ENCODE measurements around the gene ALDH4A1.

DNA sequence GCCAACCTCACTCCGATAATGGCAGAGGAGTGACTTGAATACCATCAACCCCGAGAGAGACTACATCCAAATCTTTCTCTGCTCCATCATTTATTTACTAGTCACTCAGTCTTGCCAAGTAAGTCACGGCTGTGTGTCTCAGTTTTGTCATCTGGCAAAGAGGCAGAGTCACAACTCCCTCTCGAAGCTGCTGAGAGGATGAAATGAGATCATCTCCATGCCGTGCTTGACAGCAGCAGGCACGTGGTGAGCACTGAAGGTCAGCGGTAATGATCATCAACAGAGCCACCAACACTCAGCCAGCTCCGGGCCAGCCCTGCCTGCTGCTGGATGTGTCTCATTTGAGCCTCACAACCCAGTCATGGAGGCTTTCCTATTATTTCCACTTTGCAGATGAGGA, 19.9 kb downstream of the ALDH4A1 start:
- no peak for TF ChIP-seq EZH2 (IDR thresholded peaks at IDR 0.05; ENCODE audit: borderline replicate concordance, low read depth, low read length, poor library complexity, severe bottlenecking)
- no peak for TF ChIP-seq CTCF (conservative IDR thresholded peaks at IDR 0.05; ENCODE audit: low read depth, low read length)
